AG20443 (cell line): Measurements from ENCODE around the gene NPNT.
A peak's percentile ranks its signal among the peaks of the same experiment; 100 is the strongest.

Experiments used
- DNase-seq: peaks from one replicate; pipeline ENCODE4 v3.0.0; 2012; ENCODE audit warnings: low spot score, mixed read lengths

Gene NPNT

GRCh38 chr4:105970371-105970770 is 75.1 kb downstream of the NPNT start:
- no peak for DNase-seq

DNA sequence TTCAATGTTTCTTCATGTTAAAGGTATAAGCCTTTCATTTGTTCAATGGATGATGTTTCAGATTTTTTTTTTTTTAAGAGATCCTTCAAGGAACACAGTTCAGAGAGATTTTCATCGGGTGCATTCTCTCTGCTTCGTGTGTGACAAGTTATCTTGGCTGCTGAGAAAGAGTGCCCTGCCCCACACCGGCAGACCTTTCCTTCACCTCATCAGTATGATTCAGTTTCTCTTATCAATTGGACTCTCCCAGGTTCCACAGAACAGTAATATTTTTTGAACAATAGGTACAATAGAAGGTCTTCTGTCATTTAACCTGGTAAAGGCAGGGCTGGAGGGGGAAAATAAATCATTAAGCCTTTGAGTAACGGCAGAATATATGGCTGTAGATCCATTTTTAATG is 75.8 kb downstream of the NPNT start:
- DNase-seq, result no peak

DNA sequence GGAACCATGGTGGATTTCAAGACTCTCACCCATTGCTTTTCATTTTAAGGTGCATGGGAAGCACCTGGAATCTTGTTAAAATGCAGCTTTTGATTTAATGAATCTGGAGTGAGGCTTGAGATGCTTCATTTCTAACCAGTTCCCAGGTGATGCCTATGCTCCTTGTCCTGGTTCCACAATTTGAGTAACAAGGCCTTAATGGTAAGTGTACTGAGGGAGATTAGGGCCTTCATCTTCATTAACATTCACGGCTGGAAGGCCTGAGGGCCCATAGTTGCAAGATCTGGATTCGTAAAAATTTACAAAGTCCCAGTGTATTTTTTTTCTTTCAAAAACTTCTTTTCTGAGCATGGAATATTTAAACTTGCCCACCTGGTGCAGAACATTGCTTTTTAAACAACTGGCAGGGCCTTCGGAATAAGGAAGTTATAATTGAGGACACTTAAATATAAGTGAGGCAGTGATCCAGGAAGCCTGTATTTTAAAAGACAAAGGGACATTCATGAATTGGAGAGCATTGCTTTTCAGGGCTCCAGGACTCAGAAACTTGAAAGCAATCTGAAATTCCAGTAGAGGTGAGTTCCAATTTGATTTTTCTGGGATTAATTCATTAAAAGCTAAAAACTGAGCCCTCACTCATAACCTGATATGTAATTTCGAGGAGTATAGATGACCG is 77.8 kb downstream of the NPNT start:
- no peak for DNase-seq

DNA sequence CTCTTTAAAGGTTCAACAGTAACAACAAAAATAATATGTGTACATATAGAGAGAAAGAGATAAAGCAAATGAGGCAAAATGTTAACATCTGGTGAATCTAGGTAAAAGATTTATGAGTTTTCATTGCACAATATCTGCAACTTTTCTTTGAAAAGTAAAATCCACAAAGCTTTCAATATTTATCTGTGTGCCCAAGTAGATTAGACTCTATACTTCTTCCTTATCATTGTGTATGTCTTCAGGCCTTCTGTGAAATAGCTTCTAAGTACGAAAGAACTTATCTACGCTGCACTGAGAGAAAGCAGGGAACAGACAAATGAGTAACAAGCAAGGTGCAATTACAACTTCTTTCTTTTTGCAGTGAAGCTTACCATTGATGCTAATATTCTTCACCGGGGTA is 81.6 kb downstream of the NPNT start:
- DNase-seq, result no peak

- DNase-seq, result peak; percentile 74
Observed at GRCh38 chr4:105978684-105979296, 83.5 kb downstream of the NPNT start.

DNA sequence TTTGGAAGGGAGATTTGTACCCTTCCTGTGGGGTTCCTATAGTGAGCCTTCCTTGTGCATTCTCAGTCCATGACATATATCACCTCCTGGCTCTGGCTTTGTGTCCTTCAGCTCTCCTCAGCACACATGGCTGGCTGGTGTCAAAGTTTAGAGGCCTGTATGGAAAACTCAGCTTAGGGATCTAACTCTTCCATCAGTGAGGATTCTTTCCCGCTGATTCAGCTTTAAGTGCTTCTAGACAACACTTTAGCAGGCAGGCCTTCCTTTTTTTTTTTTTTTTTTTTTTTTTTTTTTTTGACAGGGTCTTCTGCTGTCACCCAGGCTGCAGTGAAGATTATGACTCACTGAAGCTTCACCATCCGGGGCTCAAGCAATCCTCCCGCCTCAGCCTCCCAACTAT is 84.2 kb downstream of the NPNT start:
- DNase-seq, result no peak

GRCh38 chr4:105988671-105989070 is 93.4 kb downstream of the NPNT start:
- DNase-seq, result no peak

DNA sequence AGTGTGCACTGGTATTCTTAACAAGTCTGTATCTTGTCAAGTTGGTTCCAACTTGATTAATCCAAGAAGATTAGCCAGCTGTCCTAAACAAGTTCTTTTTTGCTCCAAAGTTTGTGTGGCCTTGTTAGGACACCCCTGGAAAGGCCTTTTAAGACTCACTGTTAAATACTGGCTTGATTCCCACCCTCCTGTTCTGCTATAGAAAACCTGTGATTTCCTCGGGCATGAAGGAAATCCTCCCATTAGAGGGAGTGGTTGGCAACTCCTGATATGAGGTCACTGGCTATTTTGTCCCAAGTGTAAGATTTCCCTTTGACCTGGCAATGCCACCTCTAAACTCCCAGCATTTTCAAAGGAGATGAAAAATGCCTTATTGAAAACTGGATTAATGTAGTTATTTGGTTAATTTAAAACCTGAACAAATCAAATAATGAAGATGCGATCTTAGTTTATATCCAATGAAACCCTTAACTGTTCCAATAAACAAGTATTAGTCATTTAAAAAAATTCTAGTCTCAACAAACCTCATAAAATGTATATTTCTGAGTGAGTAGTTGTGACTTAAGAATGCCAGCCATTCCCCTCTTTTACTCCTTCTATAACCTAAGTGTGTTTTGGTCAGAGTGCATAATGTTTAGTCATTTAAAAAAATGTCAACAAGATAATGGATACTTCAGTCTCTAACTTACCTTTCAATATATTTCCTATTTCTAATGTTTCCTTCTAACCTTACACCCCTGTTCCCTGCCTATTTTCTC is 94.4 kb downstream of the NPNT start:
- DNase-seq, result no peak

DNA sequence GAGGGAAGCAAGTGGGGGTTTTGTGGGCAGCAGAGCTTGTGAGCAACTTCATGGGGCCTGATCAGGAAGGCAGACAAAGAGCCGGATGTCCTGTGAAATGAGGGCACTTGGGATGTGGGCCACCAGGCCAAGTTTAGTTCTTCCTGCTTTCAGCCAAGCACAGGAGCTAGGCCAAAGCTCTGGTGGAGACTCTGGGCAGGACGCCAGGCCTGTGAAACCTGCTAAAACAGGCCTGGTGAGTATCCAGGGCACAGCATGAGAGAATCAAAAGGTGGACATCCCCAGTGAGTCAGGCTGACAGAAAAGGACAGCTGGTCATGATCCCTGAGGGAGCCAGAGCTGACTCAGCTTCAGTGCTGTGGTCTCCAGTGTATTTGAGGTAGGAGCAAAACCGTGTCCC is 95.7 kb downstream of the NPNT start:
- peak; percentile 65 for DNase-seq

GRCh38 chr4:105991726-105992125 is 96.5 kb downstream of the NPNT start:
- DNase-seq, result no peak

DNA sequence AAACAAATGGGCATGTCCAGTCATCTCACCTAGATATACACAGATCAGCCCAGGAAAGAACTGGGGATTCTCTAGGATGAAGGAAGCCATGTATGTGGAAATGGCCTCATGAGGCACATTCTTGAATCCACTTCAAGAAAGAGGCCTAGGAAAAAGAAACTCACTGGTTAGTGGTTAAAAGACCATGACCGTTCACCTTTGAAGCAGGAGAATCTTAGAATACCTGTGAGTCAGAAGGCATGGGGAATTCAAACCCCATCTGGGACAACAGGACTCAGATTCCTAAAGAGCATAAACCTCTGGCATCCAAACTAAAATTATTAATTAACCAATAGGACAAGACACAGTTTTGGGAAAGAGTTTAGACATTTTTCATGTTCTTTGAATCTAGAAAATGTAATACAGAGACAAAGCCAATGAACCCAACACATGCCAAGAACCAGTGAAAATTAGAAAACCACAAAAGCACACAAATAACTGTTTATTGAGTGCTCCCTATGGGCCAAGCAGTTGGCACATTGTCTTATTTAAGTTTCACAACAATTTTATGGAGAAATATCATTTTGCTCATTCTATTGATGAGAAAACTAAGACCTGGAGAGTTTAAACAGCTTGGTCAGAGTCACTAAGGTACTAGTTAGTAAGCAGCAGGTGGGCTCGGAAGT is 97.5 kb downstream of the NPNT start:
- DNase-seq, result no peak

DNA sequence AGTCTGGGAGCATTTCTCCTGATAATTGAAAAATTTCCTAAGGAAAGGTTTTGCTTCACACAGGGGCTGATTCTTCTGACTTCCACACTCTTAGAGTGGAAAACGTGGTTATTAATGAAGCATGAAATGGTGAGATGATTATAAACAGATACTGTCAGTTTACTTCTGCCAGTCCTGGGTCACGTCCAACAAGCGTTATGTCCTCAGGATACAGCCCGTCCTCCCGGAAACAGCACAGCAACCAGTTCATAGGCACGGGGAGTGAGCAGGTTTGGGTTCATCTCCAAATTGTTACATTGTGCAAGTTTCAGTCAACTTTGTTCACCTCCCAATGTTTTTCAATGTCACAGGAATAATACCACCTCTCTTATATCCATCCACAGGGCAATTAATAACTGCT is 98.8 kb downstream of the NPNT start:
- no peak for DNase-seq

DNA sequence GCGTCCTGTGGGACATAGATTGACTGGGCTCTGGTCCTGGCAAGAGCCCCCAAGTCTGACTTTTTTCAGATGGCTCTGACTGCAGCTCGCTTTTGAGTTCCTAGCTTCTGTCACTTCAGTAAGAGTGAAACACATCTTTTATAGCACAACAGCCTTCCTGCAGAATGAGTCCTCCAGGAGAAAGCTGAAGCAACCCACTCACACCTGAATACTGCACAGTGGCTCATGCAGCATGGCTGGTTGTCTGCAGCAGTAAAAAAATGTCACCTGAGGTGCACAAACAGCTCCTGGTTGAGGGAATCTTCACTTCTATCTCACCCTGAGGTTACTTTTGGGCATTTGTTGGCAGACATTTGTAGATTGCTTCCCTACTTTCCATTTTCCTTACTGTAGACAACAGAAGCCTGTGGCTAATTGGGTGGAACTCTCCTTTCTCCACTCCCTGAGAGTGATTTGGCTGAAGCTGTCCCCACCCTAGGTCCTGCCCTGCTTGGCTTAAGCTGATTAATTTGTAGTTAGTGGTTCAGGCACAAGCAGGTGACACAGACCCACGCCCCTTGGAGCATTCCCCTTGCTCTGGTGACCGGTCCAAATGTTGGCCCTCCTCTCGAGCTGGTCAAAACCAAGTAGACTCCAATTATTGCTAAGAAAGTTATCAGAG is 99.7 kb downstream of the NPNT start:
- DNase-seq, result no peak

DNA sequence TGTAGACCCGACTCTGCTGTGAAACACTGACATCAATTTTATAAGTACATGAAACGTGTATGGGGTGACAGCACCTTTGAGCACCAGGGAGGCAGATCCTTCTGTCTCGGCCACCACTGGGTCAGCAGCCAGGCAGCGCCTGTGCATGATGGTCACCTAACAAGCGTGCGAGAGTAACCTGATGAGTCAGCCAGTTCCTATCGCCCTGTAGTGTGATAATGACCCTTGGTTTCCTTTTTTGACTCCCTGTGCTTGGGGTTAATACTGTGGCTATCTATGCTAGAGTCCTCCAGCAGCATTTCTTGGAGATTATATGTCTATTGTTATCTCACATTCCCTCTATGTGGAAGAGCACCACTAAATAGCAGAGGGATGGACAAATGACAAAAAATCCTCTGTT is 101.6 kb downstream of the NPNT start:
- no peak for DNase-seq

DNA sequence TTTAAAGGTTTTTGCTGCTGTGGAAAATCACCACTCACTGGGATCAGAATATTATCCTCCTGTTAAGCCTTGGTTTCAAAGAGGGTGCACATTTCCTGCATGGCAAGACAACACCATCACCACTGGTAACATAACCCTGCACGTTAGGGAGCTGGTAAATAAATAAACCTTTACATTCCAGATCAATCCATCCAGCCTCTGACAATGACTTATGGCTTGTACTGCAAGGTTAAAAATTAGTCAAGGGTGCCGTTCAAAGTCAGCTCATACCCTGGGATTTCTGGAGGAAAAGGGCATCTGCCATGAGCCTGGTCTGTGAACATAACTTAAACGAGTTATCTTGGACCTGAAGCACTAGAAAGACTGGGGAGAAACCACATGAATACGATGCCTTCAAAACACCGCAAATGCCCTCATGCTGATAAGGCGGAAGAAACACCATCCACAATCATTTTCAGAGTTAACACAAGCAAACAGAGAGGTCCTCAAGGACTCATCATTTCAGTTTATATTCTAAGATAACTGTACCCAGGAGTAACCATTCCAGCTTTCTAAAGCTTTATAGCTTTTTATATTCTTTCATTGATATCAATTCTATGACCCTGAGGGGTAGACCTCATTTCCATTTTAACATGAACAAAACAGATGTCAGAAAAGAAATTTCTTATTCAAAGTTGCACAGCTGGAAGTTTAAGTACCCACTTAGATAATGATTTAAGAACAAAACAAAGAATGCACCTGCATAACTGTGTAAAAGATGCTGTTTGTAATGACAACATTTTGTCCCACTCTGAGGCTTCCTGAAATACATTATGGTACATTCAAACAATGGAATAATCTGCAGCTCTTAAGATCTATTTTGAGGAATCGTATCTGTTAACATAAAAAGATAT is 103.1 kb downstream of the NPNT start:
- DNase-seq, result no peak

DNA sequence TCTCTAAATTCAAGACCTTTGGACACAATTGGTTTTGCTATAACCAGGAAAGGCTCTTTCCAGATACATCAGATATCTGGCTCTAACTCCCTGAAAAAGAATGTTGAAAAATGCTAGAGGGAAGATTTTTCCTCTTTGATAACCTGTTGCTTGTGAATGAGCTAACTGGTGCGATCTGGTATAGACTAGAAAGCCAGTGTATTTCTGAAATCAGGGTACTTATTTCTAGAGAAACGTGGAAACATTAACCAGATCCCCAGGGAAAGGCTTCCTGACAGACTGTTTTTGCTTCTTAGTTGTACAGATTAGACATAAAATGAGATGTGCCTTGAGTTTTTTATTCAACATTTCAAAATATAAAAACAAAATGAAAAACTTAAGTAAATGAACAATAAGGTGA is 107.7 kb downstream of the NPNT start:
- no peak for DNase-seq

- no peak for DNase-seq
Observed at GRCh38 chr4:106010761-106011160, 115.5 kb downstream of the NPNT start.

DNA sequence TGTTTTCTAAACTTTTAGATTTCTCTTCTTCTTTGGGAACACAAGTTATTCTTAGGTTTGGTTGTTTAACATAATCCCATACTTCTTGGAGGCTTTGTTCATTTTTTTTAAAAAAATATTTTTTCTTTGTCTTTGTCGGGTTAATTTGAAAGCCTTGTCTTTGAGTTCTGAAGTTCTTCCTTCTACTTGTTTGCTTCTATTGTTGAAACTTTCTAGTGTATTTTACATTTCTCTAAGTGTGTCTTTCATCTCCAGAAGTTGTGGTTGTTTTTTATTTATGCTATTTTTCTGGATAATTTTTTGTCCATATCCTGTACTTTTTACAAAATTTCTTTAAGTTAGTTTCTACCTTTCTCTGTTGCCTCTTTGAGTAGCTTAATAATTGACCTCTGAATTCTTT is 116.1 kb downstream of the NPNT start:
- no peak for DNase-seq

GRCh38 chr4:106017975-106018374 is 122.7 kb downstream of the NPNT start:
- DNase-seq, result no peak

DNA sequence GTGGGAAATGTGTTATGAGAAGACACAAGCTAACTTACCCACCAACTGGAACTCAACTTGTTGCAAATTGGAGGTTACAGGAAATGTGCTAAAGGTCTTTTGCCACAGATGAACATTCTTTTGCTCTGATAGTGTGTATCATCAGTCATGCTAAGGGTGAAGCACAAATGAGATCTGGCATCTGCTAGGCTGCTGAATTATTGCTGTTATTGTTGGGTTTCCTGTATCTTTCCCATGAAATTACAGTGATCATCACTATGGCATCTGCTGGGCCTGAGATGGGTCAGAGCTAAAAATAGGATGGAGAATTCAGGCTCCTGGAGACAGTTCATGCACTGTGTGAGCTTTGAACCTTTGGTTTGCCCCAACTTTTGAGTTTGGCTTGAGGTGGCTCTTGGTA is 124.5 kb downstream of the NPNT start:
- DNase-seq, result peak; percentile 74
